GM21447 (cell line): ENCODE results near the gene ACO2.
"Not testable (repeated sequence)": the region's sequence is repeated elsewhere in the genome, so short reads cannot be mapped to it uniquely, and the experiment has no call there.

ENCODE experiments used
- ATAC-seq: cut with Tn5 transposase; IDR thresholded peaks from one replicate; pipeline ENCODE4 v1.9.1; 2021; ENCODE audit not compliant: unreplicated experiment

Gene ACO2

DNA sequence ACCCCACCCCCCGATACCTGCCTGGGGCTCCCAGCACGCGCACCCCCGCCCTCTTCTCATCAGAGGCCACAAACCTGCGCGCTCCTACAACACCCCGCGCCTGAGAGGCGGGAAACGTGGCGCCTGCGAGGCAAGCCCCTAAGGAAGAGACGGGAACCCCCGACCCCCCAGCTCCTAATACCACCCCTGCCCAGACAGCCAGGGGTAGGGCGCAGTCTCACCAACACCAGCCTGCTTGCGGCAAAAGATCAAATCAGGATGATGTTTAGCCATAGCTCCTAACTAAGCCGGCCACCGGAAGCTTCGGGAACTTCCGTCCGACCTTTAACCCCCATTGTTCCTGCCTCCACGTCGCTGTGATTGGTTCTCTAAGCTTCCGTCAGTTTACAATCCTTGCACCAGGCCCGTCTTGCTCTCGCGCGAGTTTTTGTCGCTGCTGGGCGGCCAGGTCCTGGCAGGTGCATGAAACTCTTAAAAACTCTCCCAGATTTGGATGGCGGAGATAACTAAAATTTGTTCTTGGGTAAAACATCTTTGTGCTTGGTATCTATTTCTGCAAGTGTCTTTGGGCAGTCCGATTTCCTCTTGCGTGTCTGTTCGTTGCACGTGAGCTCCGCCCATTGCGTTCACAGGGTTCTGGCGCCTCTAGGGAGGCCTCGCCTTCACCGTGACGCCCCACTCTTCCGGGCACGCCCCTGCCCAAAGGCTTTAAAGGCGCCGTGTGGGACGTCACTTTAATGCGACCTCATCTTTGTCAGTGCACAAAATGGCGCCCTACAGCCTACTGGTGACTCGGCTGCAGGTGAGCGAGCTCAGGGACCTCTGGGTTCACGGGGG lies at the start of gene ACO2, which contains the start of gene PHF5A:
ACO2 (plus strand) TSS at position 737 of the 837 bp plus-strand sequence; CDS start at position 767, 30 bp downstream.
PHF5A (minus strand) TSS at position 312 of the 837 bp plus-strand sequence; CDS start at position 273, 39 bp downstream.
- peak; percentile 87 for ATAC-seq

DNA sequence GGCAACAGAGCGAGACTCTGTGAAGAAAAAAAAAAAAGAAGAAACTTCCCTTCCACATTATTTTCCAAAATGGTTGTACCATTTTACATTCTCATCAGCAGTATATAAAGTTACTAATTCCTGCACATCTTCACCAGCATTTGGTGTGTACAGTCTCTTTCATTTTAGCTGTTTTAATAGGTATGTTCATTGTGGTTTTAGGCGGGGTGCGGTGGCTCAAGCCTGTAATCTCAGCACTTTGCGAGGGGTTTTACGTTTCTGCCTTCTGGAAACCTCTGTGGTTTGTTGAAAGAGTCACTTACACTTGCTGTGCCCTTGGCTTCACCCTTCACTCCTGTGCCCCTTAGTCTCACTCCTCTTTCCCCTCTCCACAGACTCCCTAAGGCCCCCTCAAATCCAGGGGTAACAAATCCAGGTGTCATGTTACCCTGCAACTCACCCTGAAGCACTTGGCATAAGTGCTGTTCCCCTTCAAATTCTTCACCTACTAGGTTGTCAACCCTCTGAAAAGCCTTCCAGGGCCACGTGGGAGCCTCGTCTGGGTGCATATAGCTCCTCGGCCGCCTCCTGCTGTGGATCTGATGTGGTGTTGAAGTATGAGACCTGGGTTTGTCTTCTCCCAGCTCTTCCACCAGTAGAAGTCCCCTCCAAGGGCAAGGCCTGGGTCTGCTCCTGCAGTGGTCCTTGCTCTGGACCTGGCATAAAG lies 43.1 kb upstream of the ACO2 start:
- no peak for ATAC-seq

DNA sequence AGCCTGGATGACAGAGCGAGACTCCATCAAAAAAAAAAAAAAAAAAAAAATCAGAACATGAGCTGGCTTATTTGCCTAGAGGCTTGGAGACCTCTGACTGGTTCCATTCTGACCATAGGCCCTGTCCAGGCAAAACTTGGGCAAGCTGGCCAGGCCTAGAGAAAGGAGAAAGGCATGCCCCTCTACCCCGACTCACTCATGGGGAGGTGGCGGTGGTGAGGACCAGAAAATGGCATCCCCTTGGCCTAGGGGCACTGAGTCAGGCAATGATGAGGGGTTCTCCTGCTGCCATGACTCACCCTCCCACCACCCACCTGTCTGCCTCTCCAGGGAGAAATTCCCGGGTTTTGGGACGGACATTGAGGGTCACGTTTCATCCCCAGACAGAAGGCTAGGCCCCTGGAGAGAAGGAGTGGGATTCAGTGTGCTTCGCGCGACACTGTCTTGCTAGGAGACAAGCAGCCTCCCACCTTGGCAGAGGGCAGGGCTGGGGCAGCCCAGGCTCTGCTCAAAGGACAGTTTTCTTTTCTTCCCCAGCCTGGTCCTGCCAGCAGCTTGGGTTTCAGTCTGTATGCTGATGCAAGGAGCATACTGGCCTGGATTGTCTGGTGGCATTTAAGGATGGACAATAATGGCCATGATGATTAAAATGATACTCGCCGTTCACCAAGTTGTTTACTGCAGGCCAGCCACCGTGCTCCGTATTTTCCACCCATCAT lies 39.5 kb upstream of the ACO2 start:
- ATAC-seq = no peak

DNA sequence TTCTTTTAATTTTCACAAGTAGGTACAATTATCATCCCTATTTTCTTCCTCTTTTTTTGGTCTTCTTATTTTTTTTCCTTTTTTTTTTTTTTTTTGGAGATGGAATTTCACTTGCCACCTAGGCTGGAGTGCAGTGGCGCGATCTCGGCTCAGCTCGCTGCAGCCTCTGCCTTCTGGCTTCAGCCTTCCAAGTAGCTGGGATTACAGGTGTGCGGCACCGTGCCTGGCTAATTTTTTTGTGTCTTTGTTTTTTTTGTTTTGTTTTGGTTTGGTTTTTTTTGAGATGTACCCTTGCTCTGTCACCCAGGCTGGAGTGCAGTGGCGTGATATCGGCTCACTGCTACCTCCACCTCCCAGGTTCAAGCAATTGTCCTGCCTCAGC lies 39.0 kb upstream of the ACO2 start:
- ATAC-seq = no peak

DNA sequence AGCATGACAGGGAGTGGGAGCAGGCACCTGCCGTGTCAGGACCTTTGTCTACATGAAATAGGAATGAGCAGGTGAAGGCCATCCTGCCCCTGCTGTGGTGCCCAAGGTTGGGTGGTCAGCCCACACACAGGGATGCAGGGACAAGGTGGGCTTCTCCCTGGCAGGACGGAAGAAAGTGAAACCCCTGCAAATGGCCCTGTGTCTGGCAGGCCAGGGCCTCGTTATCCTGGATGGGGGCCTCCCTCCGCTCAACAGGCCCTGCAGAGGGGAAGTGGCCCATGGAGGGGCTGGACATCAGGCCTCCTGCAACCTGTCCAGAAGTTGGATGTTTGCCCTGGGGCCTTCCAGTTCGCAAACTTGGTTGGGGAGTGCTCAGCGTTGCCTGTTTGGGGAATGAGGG lies 37.3 kb upstream of the ACO2 start:
- no peak for ATAC-seq

DNA sequence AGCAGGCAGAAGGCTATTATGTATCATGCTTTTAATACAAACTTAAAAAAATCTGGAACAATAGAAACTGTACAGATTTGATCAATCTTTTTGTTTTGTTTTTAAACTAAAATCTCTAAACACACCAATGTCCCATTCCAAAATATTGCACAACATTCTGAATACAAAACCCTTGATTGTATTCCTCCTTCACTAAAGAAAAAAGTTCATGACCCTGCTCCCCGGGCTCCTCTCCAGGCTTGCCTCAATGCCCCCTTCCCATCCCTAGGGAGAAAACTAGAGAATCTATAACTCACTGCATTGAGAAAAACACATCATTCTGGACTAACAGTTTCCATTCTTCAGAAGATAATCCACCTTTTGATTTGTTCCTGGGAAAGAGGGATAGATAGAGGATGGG lies 35.4 kb upstream of the ACO2 start:
- ATAC-seq = not testable (repeated sequence)

DNA sequence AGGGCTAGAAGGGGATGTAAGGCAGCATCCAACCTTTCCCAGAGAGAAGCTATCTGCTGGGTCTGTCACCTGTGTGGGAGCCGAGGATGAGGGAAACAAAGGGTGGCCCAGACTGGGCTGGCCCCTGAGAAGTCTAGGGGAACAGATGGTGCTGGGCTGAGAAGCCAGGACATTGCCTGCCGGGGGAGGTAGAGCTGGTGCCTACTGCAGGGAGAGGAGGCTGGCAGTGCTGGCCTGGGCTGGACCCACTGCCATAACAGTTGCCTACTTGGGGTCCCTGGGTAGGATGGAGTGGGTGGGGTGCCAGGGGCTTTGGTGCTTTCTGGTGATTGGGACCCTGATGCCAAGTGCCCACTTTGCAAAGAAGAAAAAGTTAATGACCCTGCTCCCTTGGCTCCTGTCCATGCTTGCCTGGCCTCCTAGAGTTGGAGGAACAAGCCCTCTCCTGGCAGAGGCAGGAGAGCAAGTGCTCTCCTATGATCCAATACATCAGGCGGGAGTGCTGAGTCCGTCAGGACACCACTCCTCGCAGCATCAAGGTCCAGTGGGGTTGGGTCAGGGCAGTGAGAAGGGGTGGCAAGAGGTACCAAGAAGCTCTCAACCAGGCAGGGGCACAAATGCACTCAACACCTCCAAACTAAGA lies 34.4 kb upstream of the ACO2 start:
- not testable (repeated sequence) for ATAC-seq

DNA sequence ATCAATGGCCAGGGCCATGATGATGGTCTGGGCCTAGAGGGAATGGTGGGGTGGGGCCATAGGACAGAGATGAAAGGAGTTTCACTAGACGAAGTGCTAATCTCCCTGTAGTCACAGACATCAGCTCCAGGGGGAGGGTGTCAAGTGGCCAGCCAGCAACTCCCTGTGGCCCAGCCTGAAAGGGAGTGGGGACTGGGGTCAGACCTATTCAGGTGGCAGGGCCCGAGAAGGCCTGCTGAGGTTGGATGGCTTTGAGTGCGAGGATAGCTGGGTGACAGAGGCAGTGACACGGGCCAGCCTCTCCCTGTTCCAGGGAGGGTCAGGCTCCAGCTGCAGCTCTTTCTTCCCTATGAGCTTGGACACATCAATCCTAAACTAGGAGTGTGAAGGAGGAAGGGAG lies 33.4 kb upstream of the ACO2 start:
- ATAC-seq = no peak

DNA sequence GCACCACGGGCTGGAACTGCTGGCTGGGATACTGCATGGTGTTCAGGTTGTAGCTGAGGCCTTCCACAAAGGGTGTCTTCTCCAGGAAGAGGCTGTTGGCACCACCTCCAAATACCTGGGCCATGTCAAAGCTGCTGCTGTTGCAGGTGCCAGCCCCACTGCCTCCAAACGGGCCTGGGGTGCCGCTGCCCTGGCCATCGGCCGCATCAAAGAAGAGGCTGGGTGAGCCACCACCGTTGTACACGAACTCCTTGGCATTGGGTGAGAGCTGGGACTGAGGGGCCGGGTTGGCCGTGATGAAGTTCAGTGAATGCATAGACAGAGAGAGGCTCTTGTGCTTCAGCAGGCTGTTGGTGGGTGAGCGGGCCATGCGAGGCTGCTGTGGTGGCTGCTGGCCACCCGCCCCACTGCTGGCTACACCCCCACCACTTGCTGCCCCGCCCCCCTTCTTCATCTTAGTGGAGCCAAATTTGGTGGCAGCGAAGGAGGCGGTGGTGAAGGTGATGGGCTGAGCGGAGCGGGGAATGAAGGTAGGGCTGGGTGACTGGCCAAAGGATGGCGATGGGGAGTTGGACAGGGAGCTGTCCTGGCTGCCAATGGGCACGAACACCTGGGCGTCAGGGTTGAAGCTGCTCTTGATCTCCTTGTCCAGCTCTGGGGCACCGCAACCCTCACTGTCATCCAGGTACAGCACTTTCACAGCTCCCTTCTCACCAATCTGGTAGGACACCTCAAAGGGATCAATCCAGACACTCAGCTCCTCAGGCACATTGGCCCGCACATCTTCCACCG lies 32.4 kb upstream of the ACO2 start:
- no peak for ATAC-seq

DNA sequence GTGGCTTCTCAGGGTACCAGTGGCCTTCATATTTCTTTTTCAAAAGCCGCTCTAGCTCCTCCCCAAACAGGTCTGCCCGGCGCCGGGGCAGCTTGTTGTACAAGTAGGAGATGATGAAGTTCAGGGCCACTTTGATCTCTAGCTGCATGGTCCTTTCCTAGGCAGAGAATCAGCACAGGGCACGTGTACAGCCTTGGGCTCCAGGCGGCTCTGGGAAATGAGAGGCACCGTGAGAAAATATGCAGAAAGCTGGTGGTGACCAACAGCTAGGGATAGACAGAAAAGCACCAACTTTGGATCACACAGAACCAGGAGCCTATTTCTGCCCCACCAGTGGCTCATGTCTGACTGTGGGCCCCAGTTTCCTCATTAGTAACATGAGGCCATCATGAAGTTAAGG lies 31.7 kb upstream of the ACO2 start:
- ATAC-seq = no peak

DNA sequence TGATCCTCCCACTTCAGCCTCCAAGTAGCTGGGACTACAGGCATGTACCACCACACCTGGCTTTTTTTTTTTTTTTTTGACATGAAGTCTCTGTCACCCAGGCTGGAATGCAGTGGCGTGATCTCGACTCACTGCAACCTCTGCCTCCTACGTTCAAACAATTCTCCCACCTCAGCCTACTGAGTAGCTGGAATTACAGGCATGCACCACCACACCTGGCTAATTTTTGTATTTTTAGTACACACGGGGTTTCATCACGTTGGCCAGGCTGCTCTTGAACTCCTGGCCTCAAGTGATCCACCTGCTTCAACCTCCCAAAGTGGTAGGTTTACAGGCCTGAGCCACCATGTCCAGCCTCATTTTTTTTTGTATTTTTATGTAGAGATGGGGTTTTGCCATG lies 28.4 kb upstream of the ACO2 start:
- ATAC-seq = not testable (repeated sequence)

DNA sequence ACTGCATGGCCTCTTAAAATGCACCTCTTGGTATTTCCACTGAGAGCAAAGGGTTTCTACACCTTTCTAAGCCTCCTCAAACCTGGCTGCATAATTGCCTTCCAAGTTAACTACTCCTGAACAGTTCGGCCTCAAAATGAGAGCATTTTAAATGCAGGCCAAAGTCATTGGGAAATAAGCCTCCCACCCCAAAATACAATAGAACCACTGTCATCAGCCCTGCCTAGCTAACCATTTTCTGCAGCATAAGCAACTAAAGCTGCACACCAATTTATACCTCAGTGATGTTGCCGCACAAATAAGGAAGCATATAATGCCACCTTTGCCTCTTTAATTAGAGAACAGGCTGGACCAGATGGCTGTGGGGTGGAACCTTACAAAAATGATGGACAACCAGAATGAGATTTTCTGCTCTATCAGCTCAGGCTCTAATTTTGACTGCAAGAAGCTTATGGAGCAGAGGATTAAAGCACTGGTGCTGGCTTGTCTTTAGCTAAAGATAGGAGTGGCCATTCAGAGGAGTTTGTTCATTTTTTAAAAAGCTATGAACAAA lies 26.6 kb upstream of the ACO2 start:
- no peak for ATAC-seq

DNA sequence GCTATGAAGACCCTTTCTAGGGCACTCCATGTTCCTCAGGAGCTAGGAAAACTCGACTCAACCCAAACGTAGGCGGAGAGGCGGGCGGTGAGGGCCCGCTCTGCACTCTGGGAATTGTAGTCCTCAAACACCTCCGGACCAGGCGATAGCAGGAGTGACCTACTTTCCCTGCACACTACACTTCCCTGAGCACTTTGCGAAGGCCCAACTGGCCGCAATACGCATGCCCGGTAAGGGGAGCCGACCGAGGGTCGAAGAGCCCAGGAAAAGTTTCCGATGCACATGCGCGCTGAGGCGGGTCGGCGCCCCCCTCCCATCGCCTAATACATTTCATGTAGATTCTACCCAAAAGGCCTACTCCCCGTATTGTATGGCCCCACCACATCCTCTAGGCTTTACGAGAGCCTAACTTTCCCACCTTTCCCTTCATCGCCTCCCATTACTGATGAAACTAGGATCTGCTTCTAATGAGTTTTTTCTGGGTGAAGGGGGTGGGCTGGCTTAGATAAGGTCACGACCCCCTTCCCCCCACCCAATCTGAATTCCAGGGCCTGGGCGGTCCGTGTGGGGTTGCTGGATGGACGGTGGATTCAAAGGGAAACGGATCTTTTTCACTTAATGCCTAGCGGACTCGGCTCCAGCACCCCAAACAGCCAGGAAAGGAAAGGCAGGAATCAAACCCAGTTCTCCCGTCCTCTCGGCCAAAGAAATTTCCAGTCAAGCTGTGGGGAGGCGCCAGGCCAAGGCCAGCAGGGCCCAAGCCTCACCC lies 24.4 kb upstream of the ACO2 start:
- peak; percentile 46 for ATAC-seq

DNA sequence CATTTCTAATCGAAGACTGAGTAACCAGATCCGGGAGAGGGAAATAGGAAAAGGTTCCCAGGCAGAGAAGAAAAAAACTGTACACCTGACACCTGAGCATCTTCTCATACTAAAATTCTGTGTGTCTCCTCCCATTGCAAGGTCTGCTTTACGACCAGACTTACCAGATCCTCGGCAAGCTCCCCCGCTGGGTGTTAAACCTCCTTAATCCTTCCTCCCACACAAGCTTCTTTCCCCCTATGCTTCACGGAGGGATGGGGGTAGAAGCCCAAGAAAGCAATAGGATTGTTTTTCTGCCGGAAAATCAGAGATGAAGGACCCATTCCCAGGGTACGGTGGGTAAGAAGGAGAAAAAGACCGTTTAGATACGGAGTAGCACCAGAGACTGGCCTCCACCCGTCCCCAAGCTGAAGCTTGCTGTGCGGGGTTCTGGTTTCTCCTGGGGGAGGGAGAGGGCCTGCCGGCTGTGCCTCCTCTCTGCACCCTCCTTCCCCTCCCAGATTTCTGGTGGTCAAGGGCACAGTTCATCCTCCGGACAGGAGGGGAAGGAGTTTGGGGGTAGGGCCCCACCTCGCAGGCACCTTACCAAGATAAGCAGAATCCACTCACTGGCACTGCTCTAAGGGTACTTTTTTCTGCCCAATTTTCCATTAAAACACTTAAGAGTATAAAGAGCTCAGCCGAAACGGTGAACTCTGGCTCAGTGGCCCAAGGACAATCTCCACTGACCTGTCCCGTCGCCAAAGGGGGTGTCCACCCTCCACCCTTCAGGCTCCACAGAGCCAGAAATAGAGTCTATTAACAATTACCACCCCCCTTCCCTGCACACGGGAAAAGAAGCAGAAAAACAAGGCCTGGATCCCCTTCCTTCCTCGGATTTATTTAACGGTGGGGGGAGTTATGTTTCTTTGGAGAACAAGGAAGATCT lies 23.5 kb upstream of the ACO2 start:
- no peak for ATAC-seq

DNA sequence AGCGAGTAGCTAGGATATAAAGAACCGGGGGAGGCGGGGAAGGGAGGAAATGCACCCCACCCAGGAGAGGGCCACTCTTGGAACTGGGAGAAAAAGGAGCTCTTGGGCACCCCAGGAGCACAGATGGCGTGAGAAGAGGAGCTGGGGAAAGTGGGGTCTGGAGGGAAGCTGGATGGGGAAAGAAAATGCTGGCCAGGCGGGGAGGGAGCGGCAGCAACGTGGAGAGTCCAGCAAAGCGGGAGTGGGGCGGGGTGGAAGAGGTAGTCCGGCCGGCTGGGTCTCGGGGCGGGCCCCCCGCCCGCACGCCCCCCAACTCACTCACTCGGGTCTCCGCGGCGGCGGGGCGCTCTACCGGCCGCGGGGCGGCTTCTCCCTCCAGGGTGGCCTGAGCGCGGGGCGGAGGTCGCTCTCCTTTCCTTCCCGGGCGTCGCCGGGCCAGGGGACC lies 22.8 kb upstream of the ACO2 start:
- ATAC-seq = no peak

DNA sequence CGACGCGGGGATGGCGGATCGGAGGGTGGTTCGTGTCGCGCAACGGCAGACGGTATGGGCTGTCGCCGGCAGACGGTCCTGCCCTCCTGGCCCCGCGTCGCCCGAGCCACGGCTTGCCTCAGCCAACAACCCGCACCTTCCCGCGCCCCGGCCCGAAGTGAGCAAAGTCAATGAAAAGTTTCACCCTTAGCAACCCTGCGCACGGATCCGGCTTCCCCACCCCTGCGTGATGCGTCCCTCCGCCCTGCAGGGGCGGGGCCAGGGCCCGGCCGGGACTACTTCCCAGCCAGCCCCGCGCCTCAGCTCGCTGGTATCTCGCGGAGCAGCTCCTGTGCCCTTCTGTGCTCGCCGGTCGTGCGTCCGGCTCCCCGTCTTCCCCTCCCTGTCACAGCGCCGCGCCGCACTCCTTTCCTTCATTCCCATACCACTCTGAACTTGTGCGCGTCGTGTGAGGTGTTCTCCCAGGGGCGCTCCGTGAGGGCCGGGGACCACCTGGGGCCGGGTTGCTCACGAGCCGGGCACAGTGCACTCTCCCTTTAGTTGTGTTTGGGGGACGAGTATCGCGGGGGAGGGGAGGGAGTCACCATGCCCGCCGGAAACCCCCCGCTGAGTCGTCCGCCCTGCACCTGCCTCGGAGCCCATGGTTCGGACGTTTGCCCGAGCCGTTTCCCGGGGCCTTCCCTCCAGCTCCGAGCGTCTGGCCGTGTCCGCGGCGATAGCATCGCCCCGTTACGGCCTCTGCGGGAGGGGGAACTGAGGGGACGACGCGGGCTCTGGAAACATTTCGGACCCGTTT lies 22.1 kb upstream of the ACO2 start, which contains the start of gene TOB2:
TOB2 (minus strand) TSS at position 163 of the 796 bp plus-strand sequence. CDS start 9,456 bp downstream, outside the sequence.
- ATAC-seq = peak; percentile 30
